Fibroblast of mammary gland (primary cell): Measurements from ENCODE around the gene TECPR2.

ENCODE experiments used
- DNase-seq: peaks from one replicate; pipeline ENCODE4 v3.0.0-alpha.2; 2010; ENCODE audit warnings: low read depth
- H3K4me3 ChIP-seq: 2 replicates; pipeline ENCODE4 v1.5.1; 2011; ENCODE audit warnings: low read depth, mild to moderate bottlenecking, low read length, moderate library complexity; ENCODE audit not compliant: control insufficient read depth
- CTCF ChIP-seq: conservative IDR thresholded peaks from 2 replicates; pipeline ENCODE4 v1.5.1; 2011; ENCODE audit warnings: low read depth, low read length, inconsistent platforms; ENCODE audit not compliant: control insufficient read depth, insufficient read depth

Gene TECPR2

GRCh38 chr14:102503641-102504327, 141.0 kb downstream of the TECPR2 start:
- no peak overlapping the region for H3K4me3 ChIP-seq
- TF ChIP-seq CTCF: no peak
- DNase-seq: no peak

GRCh38 chr14:102504328-102504999, 141.7 kb downstream of the TECPR2 start:
- no peak for TF ChIP-seq CTCF
- H3K4me3 ChIP-seq: no peak overlapping the region

GRCh38 chr14:102505000-102505619, 142.4 kb downstream of the TECPR2 start:
- H3K4me3 ChIP-seq: no peak overlapping the region
- no peak for TF ChIP-seq CTCF
- no peak for DNase-seq

More at GRCh38 chr14:102504328-102504999, 141.7 kb downstream of the TECPR2 start:
- no peak for DNase-seq

- no peak for TF ChIP-seq CTCF
- no peak for DNase-seq
- H3K4me3 ChIP-seq: no peak overlapping the region
Observed at GRCh38 chr14:102505775-102506625, 143.3 kb downstream of the TECPR2 start.

- no peak overlapping the region for H3K4me3 ChIP-seq
- TF ChIP-seq CTCF: no peak
Observed at GRCh38 chr14:102506626-102506925, 143.8 kb downstream of the TECPR2 start.

GRCh38 chr14:102507081-102507856, 144.5 kb downstream of the TECPR2 start:
- no peak for DNase-seq
- H3K4me3 ChIP-seq: no peak overlapping the region
- no peak for TF ChIP-seq CTCF

More at GRCh38 chr14:102506626-102506925, 143.8 kb downstream of the TECPR2 start:
- no peak for DNase-seq
